ENCODE results near the gene HOXA11. TPM values are rescaled to one million over a fixed set of nuclear protein-coding genes. Genes with fewer than 3 reads are reported as not detected.

The HOXA11 gene
- total and polyA plus RNA-seq, 5 donors from 2014 or later, result not detected

DNA sequence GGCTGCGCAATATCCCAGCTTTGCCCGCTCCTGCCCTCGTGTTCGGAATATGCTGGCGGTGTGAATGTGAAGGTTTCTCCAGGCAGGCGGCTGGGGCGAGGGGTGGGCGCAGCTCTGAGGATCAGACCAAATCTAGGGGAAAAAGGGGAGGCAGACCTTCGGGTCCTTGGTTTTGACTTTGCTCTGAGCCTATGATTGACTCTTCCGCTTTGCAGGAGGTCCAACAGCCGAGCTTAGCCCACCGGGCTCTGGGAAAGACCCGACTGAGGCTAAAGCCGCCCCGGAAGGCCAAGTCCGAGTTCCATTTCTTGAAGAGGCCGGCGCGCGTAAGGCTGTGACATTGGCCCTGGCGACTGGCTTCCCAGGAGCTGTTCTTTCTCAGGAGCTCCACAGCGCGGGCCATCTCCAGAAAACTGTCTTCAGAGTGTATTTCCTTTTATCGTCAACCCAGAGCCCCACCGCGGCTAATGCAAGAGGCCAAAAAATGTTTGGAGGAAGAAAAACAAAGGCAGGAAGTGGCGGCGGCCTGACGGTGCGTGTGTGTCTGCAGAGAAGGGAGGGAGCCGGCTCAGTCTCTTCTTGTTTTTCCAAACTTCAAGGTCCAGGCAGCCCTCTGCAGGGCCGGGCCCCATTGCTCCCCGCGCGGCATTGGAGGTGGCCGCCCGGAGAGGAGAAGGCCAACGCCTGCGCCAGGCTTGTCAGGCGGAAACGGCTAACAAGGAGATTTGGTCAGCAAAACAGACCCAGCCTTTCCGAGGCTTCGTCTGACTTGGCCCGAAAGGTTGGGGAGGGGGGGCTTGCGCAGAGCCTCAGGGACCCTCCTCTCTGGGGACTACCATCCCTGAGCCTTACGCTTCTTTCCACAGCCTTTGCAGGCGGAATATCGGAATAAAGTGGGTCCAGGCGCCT is 3.6 kb upstream of the HOXA11 start:
- Mint-ChIP-seq H3K4me1 (peaks cover 18 to 83% (median 44%) of the 10 kb centered on the region in 4 donors), H3K9me3 (peaks cover 0 to 15% (median 0%) of the 10 kb centered on the region in 7 donors), H3K27me3 (peaks cover 95% of the 10 kb centered on the region), H3K4me3 (peak overlapping the region; percentile 76 to 93 (median 82)), H3K36me3 (no peaks in the 10 kb centered on the region), H3K27ac (peak overlapping the region in 2 of 3 donors; percentile 38 to 75)
- ATAC-seq (ENCODE audit: low read depth in 2 of 2) (peak; percentile 32 to 53), DNase-seq (peak in 1 of 3 donors; percentile 69)
- Histone ChIP-seq H3K4me3 (ENCODE audit: low read depth, low read length) (no peak overlapping the region), H3K36me3 (ENCODE audit: control insufficient read depth, insufficient read depth, low read length) (no peaks in the 10 kb centered on the region), H3K9me3 (ENCODE audit: control insufficient read depth in 2 of 2, low read length in 2 of 2) (peaks cover 3 to 7% of the 10 kb centered on the region in 2 experiments), H3K27me3 (ENCODE audit: control insufficient read depth, insufficient read depth, low read length) (peaks cover 63% of the 10 kb centered on the region), H3K27ac (ENCODE audit: insufficient read depth, low read length, poor library complexity, severe bottlenecking) (no peak overlapping the region), H3K4me1 (ENCODE audit: control insufficient read depth, insufficient read depth, low read length, poor library complexity, severe bottlenecking) (peaks cover 67% of the 10 kb centered on the region)

GRCh38 chr7:27187475-27188385 is 2.7 kb upstream of the HOXA11 start:
- Mint-ChIP-seq H3K36me3 (no peaks in the 10 kb centered on the region), H3K4me1 (peaks cover 15 to 81% (median 44%) of the 10 kb centered on the region in 4 donors), H3K27ac (peak overlapping the region; percentile 38 to 75 (median 66)), H3K9me3 (peaks cover 0 to 15% (median 0%) of the 10 kb centered on the region in 7 donors), H3K4me3 (peak overlapping the region; percentile 76 to 93 (median 88)), H3K27me3 (peaks cover 95% of the 10 kb centered on the region)
- H3K27ac ChIP-seq (ENCODE audit: insufficient read depth, low read length, poor library complexity, severe bottlenecking), result no peak overlapping the region
- peaks cover 60% of the 10 kb centered on the region for H3K27me3 ChIP-seq (ENCODE audit: control insufficient read depth, insufficient read depth, low read length)
- no peak overlapping the region for H3K4me3 ChIP-seq (ENCODE audit: low read depth, low read length)
- no peak for ATAC-seq (ENCODE audit: low read depth in 2 of 2)
- H3K36me3 ChIP-seq (ENCODE audit: control insufficient read depth, insufficient read depth, low read length), result no peaks in the 10 kb centered on the region
- H3K9me3 ChIP-seq (ENCODE audit: control insufficient read depth in 2 of 2, low read length in 2 of 2), result peaks cover 3 to 7% of the 10 kb centered on the region in 2 experiments
- DNase-seq, result no peak
- peaks cover 63% of the 10 kb centered on the region for H3K4me1 ChIP-seq (ENCODE audit: control insufficient read depth, insufficient read depth, low read length, poor library complexity, severe bottlenecking)

GRCh38 chr7:27186668-27187474 is 1.8 kb upstream of the HOXA11 start:
- no peak for ATAC-seq (ENCODE audit: low read depth in 2 of 2)
- Histone ChIP-seq H3K9me3 (ENCODE audit: control insufficient read depth in 2 of 2, low read length in 2 of 2) (peaks cover 3 to 7% of the 10 kb centered on the region in 2 experiments), H3K27me3 (ENCODE audit: control insufficient read depth, insufficient read depth, low read length) (peaks cover 64% of the 10 kb centered on the region), H3K36me3 (ENCODE audit: control insufficient read depth, insufficient read depth, low read length) (no peaks in the 10 kb centered on the region), H3K4me1 (ENCODE audit: control insufficient read depth, insufficient read depth, low read length, poor library complexity, severe bottlenecking) (peaks cover 54% of the 10 kb centered on the region), H3K4me3 (ENCODE audit: low read depth, low read length) (no peak overlapping the region), H3K27ac (ENCODE audit: insufficient read depth, low read length, poor library complexity, severe bottlenecking) (no peak overlapping the region)
- Mint-ChIP-seq H3K27ac (peak overlapping the region in 1 of 3 donors; percentile 89), H3K4me3 (peak overlapping the region; percentile 39 to 90 (median 82)), H3K9me3 (peaks cover 0 to 15% (median 0%) of the 10 kb centered on the region in 7 donors), H3K27me3 (peaks cover 97% of the 10 kb centered on the region), H3K4me1 (peaks cover 15 to 74% (median 44%) of the 10 kb centered on the region in 4 donors), H3K36me3 (no peaks in the 10 kb centered on the region)
- no peak for DNase-seq

- H3K4me1 ChIP-seq (ENCODE audit: control insufficient read depth, insufficient read depth, low read length, poor library complexity, severe bottlenecking), result peaks cover 52% of the 10 kb centered on the region
- no peak overlapping the region for H3K4me3 ChIP-seq (ENCODE audit: low read depth, low read length)
- no peaks in the 10 kb centered on the region for H3K36me3 ChIP-seq (ENCODE audit: control insufficient read depth, insufficient read depth, low read length)
- peak overlapping the region in 2 of 3 donors; percentile 57 to 89 for H3K27ac Mint-ChIP-seq
- H3K36me3 Mint-ChIP-seq, result no peaks in the 10 kb centered on the region
- DNase-seq (no peak), ATAC-seq (ENCODE audit: low read depth in 2 of 2) (no peak)
- H3K9me3 ChIP-seq (ENCODE audit: control insufficient read depth in 2 of 2, low read length in 2 of 2), result peaks cover 3 to 7% of the 10 kb centered on the region in 2 experiments
- H3K27me3 ChIP-seq (ENCODE audit: control insufficient read depth, insufficient read depth, low read length), result peaks cover 57% of the 10 kb centered on the region
- peak overlapping the region; percentile 78 to 90 (median 82) for H3K4me3 Mint-ChIP-seq
- peaks cover 0 to 15% (median 0%) of the 10 kb centered on the region in 7 donors for H3K9me3 Mint-ChIP-seq
- H3K27me3 Mint-ChIP-seq, result peaks cover 97% of the 10 kb centered on the region
- H3K27ac ChIP-seq (ENCODE audit: insufficient read depth, low read length, poor library complexity, severe bottlenecking), result no peak overlapping the region
- peaks cover 15 to 69% (median 43%) of the 10 kb centered on the region in 4 donors for H3K4me1 Mint-ChIP-seq
Measured at GRCh38 chr7:27185854-27186667, 1.0 kb upstream of the HOXA11 start.

GRCh38 chr7:27184337-27185012 is 557 bp downstream of the HOXA11 start:
- peaks cover 15 to 66% (median 43%) of the 10 kb centered on the region in 4 donors for H3K4me1 Mint-ChIP-seq
- no peaks in the 10 kb centered on the region for H3K36me3 Mint-ChIP-seq
- Histone ChIP-seq H3K27me3 (ENCODE audit: control insufficient read depth, insufficient read depth, low read length) (peaks cover 42% of the 10 kb centered on the region), H3K4me3 (ENCODE audit: low read depth, low read length) (peak overlapping the region; percentile 37), H3K9me3 (ENCODE audit: control insufficient read depth in 2 of 2, low read length in 2 of 2) (peaks cover 3 to 7% of the 10 kb centered on the region in 2 experiments), H3K4me1 (ENCODE audit: control insufficient read depth, insufficient read depth, low read length, poor library complexity, severe bottlenecking) (peaks cover 57% of the 10 kb centered on the region), H3K36me3 (ENCODE audit: control insufficient read depth, insufficient read depth, low read length) (no peaks in the 10 kb centered on the region), H3K27ac (ENCODE audit: insufficient read depth, low read length, poor library complexity, severe bottlenecking) (no peak overlapping the region)
- DNase-seq, result peak in 1 of 3 donors; percentile 38
- no peak for ATAC-seq (ENCODE audit: low read depth in 2 of 2)
- peaks cover 95% of the 10 kb centered on the region for H3K27me3 Mint-ChIP-seq
- peaks cover 0 to 15% (median 0%) of the 10 kb centered on the region in 7 donors for H3K9me3 Mint-ChIP-seq
- H3K27ac Mint-ChIP-seq, result peak overlapping the region in 1 of 3 donors; percentile 57
- H3K4me3 Mint-ChIP-seq, result peak overlapping the region; percentile 81 to 91 (median 87)

DNA sequence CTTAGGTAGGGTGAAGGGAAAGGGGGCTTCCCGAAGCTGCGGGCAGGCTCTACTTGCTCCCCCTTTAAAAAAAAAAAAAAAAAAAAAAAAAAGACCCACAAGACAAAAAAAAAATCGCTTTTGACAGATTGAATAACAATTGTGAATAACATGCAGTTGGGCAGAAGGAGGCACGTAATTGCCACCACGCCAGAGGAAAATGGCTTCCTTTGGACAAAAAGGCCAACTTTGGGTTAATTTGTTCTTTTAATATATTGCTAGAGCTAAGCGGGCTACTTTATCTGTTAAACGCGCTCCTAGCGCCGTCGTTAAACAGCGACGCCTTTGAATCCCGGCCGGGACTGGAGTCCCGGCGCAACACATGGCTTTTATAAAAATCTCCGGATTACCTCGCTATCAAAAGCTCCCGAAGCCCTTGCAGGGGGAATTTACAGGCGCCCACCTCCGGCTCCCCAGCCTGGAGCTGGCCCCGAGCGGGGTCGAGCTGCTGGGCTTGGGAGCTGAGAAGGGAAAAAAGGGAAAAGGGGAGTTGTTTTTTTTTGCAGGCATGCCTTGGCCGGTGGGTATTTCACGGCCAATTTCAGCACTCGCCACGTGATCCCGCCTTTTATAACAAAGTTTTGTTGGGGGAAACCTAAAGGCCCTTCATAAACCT is 1.2 kb downstream of the HOXA11 start:
- peaks cover 93% of the 10 kb centered on the region for H3K27me3 Mint-ChIP-seq
- H3K4me3 Mint-ChIP-seq, result peak overlapping the region; percentile 21 to 73 (median 44)
- no peaks in the 10 kb centered on the region for H3K36me3 Mint-ChIP-seq
- H3K27ac Mint-ChIP-seq, result peak overlapping the region in 1 of 3 donors; percentile 32
- Histone ChIP-seq H3K27me3 (ENCODE audit: control insufficient read depth, insufficient read depth, low read length) (peaks cover 46% of the 10 kb centered on the region), H3K27ac (ENCODE audit: insufficient read depth, low read length, poor library complexity, severe bottlenecking) (no peak overlapping the region), H3K36me3 (ENCODE audit: control insufficient read depth, insufficient read depth, low read length) (no peaks in the 10 kb centered on the region), H3K4me1 (ENCODE audit: control insufficient read depth, insufficient read depth, low read length, poor library complexity, severe bottlenecking) (peaks cover 51% of the 10 kb centered on the region), H3K9me3 (ENCODE audit: control insufficient read depth in 2 of 2, low read length in 2 of 2) (peaks cover 3 to 7% of the 10 kb centered on the region in 2 experiments), H3K4me3 (ENCODE audit: low read depth, low read length) (peak overlapping the region; percentile 32)
- ATAC-seq (ENCODE audit: low read depth in 2 of 2) (no peak), DNase-seq (no peak)
- H3K9me3 Mint-ChIP-seq, result peaks cover 0 to 16% (median 0%) of the 10 kb centered on the region in 7 donors
- H3K4me1 Mint-ChIP-seq, result peaks cover 14 to 61% (median 43%) of the 10 kb centered on the region in 4 donors
